HG03097 (cell line): ENCODE measurements around the gene NPAS4.

Experiments used
- ATAC-seq: cut with Tn5 transposase; IDR thresholded peaks from one replicate; pipeline ENCODE4 v1.9.1; 2021; ENCODE audit not compliant: unreplicated experiment, low FRiP score

Gene NPAS4

GRCh38 chr11:66473608-66474515, 53.0 kb downstream of the NPAS4 start:
- ATAC-seq: no peak

DNA sequence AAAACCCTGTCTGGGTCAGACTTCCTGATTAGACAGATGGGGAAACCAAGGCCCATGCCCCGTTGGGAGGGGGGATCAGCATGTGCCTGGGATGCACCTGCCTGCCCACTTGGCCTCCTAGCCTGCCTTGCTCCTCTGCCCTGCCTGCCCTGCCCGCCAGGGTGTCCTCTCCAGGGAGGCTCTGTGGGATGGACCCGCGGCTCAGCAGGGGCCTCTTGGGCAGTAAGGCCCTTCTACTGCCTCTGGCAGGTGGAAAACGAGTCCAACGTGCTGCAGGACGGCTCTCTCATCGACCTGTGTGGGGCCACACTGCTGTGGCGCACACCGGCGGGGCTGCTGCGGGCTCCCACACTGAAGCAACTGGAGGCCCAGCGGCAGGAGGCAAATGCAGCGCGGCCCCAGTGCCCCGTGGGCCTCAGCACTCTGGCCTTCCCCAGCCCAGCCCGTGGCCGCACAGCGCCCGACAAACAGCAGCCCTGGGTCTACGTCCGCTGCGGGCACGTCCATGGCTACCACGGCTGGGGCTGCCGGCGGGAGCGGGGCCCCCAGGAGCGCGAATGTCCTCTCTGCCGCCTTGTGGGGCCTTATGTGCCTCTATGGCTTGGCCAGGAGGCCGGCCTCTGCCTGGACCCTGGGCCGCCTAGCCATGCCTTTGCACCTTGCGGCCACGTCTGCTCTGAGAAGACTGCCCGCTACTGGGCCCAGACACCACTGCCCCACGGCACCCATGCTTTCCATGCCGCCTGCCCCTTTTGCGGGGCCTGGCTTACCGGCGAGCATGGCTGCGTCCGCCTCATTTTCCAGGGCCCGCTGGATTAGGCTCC, 54.7 kb downstream of the NPAS4 start:
- no peak for ATAC-seq
